ENCODE data around the gene CDC25C. TPM values are rescaled to one million over a fixed set of nuclear protein-coding genes. Genes with fewer than 3 reads are reported as not detected.

The CDC25C gene
- polyA plus RNA-seq, 1 of the 3 experiments (the other 2 are of a cell fraction): 5.2 TPM

GRCh38 chr5:138346889-138347288 is 15.3 kb upstream of the CDC25C start (continued):
- TF ChIP-seq REST (IDR thresholded peaks at IDR 0.05; ENCODE audit: low read depth, low read length) (no peak), RAD21 (IDR thresholded peaks at IDR 0.05; ENCODE audit: low read length) (no peak), POLR2AphosphoS5 (IDR thresholded peaks at IDR 0.05; ENCODE audit: low read depth, low read length) (no peak), USF2 (IDR thresholded peaks at IDR 0.05; ENCODE audit: borderline replicate concordance, low read depth, low read length) (no peak), SMC3 (IDR thresholded peaks at IDR 0.05; ENCODE audit: low read depth, low read length) (no peak), RFX5 (IDR thresholded peaks at IDR 0.05; ENCODE audit: low read length) (no peak), GABPA (IDR thresholded peaks at IDR 0.05; ENCODE audit: low read depth) (no peak)

GRCh38 chr5:138344887-138345622 is 13.5 kb upstream of the CDC25C start:
- no peak for TF ChIP-seq MXI1 (IDR thresholded peaks at IDR 0.05; ENCODE audit: low read depth, low read length)
- TF ChIP-seq FOSL2 (IDR thresholded peaks at IDR 0.05; ENCODE audit: borderline replicate concordance, low read depth): no peak
- TF ChIP-seq RAD21 (IDR thresholded peaks at IDR 0.05; ENCODE audit: low read length): no peak
- TF ChIP-seq ELF1 (IDR thresholded peaks at IDR 0.05): no peak
- no peak for TF ChIP-seq TEAD4 (IDR thresholded peaks at IDR 0.05; ENCODE audit: borderline replicate concordance, insufficient read depth)
- no peak for TF ChIP-seq TAF1 (IDR thresholded peaks at IDR 0.05; ENCODE audit: borderline replicate concordance, low read depth, low read length)
- no peak for TF ChIP-seq USF1 (IDR thresholded peaks at IDR 0.05; ENCODE audit: borderline replicate concordance, low read depth)
- H3K9me2 ChIP-seq: no peaks in the 10 kb centered on the region
- WGBS (ENCODE audit: low lambda C conversion rate): 97% methylated on average over 23 of the region's 32 CpGs
- no peaks in the 10 kb centered on the region for H3K9me3 ChIP-seq
- H3K4me3 ChIP-seq (ENCODE audit: low read depth in 2 of 2, low read length in 1 of 2): no peak overlapping the region
- POLR2A ChIA-PET: no interaction called here
- no peak overlapping the region for H3K27ac ChIP-seq (ENCODE audit: low read depth in 2 of 2, low read length in 1 of 2)
- DNase-seq: no peak
- no peak overlapping the region for H3K9ac ChIP-seq
- no peak overlapping the region for H3K4me2 ChIP-seq
- CTCF ChIA-PET: interaction anchor here (1.0 kb wide), 1 partner anchor 10 kb away, joined by 3 read pairs; no protein-coding TSS in a partner anchor
- H3K79me2 ChIP-seq (ENCODE audit: insufficient read depth): peaks cover 32% of the 10 kb centered on the region
- no peaks in the 10 kb centered on the region for H4K20me1 ChIP-seq (ENCODE audit: insufficient read depth)
- no peak overlapping the region for H2AFZ ChIP-seq (ENCODE audit: low read depth)
- peaks cover 18% of the 10 kb centered on the region for H3F3A ChIP-seq (replicated peaks; ENCODE audit: insufficient read depth)
- no peaks in the 10 kb centered on the region for H3K27me3 ChIP-seq (ENCODE audit: insufficient read depth)
- H3K4me1 ChIP-seq (ENCODE audit: control insufficient read depth in 1 of 2, insufficient read depth in 2 of 2, low read depth in 1 of 2, low read length in 1 of 2): peaks cover 0 to 2% of the 10 kb centered on the region in 2 experiments; a peak in 2 of 4 replicates
- H3K36me3 ChIP-seq (replicated peaks in 1 of 2; ENCODE audit: control insufficient read depth in 1 of 2, insufficient read depth in 2 of 2, low read length in 1 of 2): peaks cover 48 to 73% of the 10 kb centered on the region in 2 experiments

All from SK-N-SH (cell line).